ENCODE measurements around the gene KIAA1328. TPM values are rescaled to one million over a fixed set of nuclear protein-coding genes. Genes with fewer than 3 reads are reported as not detected.

Gene KIAA1328
- polyA plus RNA-seq, 1 of the 3 experiments (the other 2 are of a cell fraction): 2.6 TPM

DNA sequence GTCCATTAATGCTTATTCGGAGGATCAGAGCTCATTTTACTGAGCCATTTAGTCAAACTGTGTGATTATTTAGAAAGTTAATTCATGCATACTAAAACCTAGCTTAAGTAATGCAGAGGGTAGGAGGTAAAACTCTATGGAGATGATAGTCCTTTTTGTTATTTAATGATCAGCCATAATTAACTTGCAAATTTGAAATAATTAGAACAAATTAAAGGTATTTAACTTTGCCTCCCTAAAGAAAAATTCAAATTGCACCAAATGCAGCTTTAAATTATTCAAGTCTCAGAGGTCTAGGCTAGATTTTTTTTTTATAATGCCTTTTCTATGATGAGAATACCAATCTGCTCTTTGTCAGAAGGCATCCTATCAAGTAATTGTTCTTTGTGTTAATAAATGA is 310.9 kb downstream of the KIAA1328 start (continued):
- TF ChIP-seq, protein P1, sequence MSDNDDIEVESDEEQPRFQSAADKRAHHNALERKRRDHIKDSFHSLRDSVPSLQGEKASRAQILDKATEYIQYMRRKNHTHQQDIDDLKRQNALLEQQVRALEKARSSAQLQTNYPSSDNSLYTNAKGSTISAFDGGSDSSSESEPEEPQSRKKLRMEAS (IDR thresholded peaks at IDR 0.05; ENCODE audit: low read depth): no peak
- TF ChIP-seq RFX5 (IDR thresholded peaks at IDR 0.05; ENCODE audit: low read length) (no peak), ELF1 (IDR thresholded peaks at IDR 0.05) (no peak), MXI1 (IDR thresholded peaks at IDR 0.05; ENCODE audit: low read depth, low read length) (no peak)

DNA sequence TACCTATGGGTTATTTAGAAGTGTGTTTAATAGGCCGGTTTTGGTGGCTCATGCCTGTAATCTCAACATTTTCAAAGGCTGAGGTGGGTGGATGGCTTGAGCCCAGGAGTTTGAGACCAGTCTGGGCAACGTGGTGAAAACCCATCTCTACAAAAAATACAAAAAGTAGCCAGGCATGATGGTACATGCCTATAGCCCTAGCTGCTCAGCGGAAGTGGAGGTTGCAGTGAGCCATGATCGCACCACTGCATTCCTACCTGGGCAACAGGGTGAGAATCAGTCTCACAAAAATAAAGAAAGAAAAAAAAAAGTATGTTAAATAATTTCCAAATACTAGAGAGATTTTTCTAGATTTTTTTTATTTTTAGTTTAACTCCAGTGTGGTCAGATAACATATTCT is 316.0 kb downstream of the KIAA1328 start:
- Histone ChIP-seq H3F3A (replicated peaks; ENCODE audit: insufficient read depth) (no peaks in the 10 kb centered on the region), H3K36me3 (replicated peaks in 1 of 2; ENCODE audit: control insufficient read depth in 1 of 2, insufficient read depth in 2 of 2, low read length in 1 of 2) (no peaks in the 10 kb centered on the region), H3K79me2 (ENCODE audit: insufficient read depth) (no peaks in the 10 kb centered on the region), H3K9me3 (no peaks in the 10 kb centered on the region), H3K27me3 (ENCODE audit: insufficient read depth) (no peaks in the 10 kb centered on the region), H2AFZ (ENCODE audit: low read depth) (no peak overlapping the region), H3K4me1 (ENCODE audit: control insufficient read depth in 1 of 2, insufficient read depth in 2 of 2, low read depth in 1 of 2, low read length in 1 of 2) (no peaks in the 10 kb centered on the region), H3K9me2 (no peaks in the 10 kb centered on the region), H3K27ac (ENCODE audit: low read depth in 2 of 2, low read length in 1 of 2) (no peak overlapping the region), H4K20me1 (ENCODE audit: insufficient read depth) (no peaks in the 10 kb centered on the region), H3K4me3 (ENCODE audit: low read depth in 2 of 2, low read length in 1 of 2) (no peak overlapping the region), H3K9ac (no peak overlapping the region), H3K4me2 (no peak overlapping the region)
- CTCF ChIA-PET: no interaction called here
- no peak for DNase-seq
- POLR2A ChIA-PET: no interaction called here
- 61% methylated on average over 4 of the region's 4 CpGs for WGBS (ENCODE audit: low lambda C conversion rate)
- TF ChIP-seq NRF1 (IDR thresholded peaks at IDR 0.05; ENCODE audit: low read depth, low read length) (no peak), GABPA (IDR thresholded peaks at IDR 0.05; ENCODE audit: low read depth) (no peak), GATA2 (CRISPR knock-in tag; IDR thresholded peaks at IDR 0.05) (no peak), RXRA (IDR thresholded peaks at IDR 0.05; ENCODE audit: borderline replicate concordance, low read depth) (no peak), RCOR1 (IDR thresholded peaks at IDR 0.05; ENCODE audit: low read length) (no peak), YY1 (IDR thresholded peaks at IDR 0.05; ENCODE audit: low read depth) (no peak), RFX5 (IDR thresholded peaks at IDR 0.05; ENCODE audit: low read length) (no peak), SMC3 (IDR thresholded peaks at IDR 0.05; ENCODE audit: low read depth, low read length) (no peak), POLR2AphosphoS5 (IDR thresholded peaks at IDR 0.05; ENCODE audit: low read depth, low read length) (no peak), MXI1 (IDR thresholded peaks at IDR 0.05; ENCODE audit: low read depth, low read length) (no peak), FOXM1 (IDR thresholded peaks at IDR 0.05; ENCODE audit: low read depth) (no peak), EZH2phosphoT487 (IDR thresholded peaks at IDR 0.05; ENCODE audit: borderline replicate concordance, low read depth) (no peak)
- TF ChIP-seq, protein P2, sequence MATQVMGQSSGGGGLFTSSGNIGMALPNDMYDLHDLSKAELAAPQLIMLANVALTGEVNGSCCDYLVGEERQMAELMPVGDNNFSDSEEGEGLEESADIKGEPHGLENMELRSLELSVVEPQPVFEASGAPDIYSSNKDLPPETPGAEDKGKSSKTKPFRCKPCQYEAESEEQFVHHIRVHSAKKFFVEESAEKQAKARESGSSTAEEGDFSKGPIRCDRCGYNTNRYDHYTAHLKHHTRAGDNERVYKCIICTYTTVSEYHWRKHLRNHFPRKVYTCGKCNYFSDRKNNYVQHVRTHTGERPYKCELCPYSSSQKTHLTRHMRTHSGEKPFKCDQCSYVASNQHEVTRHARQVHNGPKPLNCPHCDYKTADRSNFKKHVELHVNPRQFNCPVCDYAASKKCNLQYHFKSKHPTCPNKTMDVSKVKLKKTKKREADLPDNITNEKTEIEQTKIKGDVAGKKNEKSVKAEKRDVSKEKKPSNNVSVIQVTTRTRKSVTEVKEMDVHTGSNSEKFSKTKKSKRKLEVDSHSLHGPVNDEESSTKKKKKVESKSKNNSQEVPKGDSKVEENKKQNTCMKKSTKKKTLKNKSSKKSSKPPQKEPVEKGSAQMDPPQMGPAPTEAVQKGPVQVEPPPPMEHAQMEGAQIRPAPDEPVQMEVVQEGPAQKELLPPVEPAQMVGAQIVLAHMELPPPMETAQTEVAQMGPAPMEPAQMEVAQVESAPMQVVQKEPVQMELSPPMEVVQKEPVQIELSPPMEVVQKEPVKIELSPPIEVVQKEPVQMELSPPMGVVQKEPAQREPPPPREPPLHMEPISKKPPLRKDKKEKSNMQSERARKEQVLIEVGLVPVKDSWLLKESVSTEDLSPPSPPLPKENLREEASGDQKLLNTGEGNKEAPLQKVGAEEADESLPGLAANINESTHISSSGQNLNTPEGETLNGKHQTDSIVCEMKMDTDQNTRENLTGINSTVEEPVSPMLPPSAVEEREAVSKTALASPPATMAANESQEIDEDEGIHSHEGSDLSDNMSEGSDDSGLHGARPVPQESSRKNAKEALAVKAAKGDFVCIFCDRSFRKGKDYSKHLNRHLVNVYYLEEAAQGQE (IDR thresholded peaks at IDR 0.05; ENCODE audit: low read depth, low read length): no peak
- TF ChIP-seq, protein P3, sequence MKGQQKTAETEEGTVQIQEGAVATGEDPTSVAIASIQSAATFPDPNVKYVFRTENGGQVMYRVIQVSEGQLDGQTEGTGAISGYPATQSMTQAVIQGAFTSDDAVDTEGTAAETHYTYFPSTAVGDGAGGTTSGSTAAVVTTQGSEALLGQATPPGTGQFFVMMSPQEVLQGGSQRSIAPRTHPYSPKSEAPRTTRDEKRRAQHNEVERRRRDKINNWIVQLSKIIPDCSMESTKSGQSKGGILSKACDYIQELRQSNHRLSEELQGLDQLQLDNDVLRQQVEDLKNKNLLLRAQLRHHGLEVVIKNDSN (IDR thresholded peaks at IDR 0.05; ENCODE audit: borderline replicate concordance, low read depth): no peak

Data from SK-N-SH (cell line).